WERI-Rb-1 (cell line): Measurements from ENCODE around the gene CASP8.

Experiments
- DNase-seq: peaks from one replicate; pipeline ENCODE4 v3.0.0-alpha.2; 2020
- H3K27ac ChIP-seq: fragments of 250-450 bp; sonication (Bioruptor Pico); 2 replicates; pipeline ENCODE4 v1.5.1; 2020; ENCODE audit warnings: mild to moderate bottlenecking, moderate library complexity
- H3K27me3 ChIP-seq: fragments of 250-450 bp; sonication (Bioruptor Pico); 2 replicates; pipeline ENCODE4 v1.5.1; 2021; ENCODE audit warnings: mild to moderate bottlenecking, low read depth, moderate library complexity; ENCODE audit not compliant: insufficient read depth, severe bottlenecking
- H3K36me3 ChIP-seq: fragments of 250-450 bp; sonication (Bioruptor Pico); 2 replicates; pipeline ENCODE4 v1.5.1; 2020; ENCODE audit warnings: mild to moderate bottlenecking, moderate library complexity
- H3K4me3 ChIP-seq: 2 replicates; pipeline ENCODE4 v1.5.1; 2011; ENCODE audit warnings: low read depth, mild to moderate bottlenecking, control low read depth, low read length
- H3K9me3 ChIP-seq: fragments of 250-450 bp; sonication (Bioruptor Pico); 2 replicates; pipeline ENCODE4 v1.5.1; 2021; ENCODE audit warnings: mild to moderate bottlenecking, moderate library complexity; ENCODE audit not compliant: severe bottlenecking
- CTCF ChIP-seq: IDR thresholded peaks from 2 replicates; pipeline ENCODE4 v1.5.1; 2011; ENCODE audit warnings: low read depth, mild to moderate bottlenecking, control low read depth, inconsistent platforms, low read length

CASP8 gene

GRCh38 chr2:201260302-201260800, at the start of gene CASP8:
Gene CASP8 (plus strand): TSS chr2:201260536. CDS start chr2:201266487, 5,951 bp downstream.
- no peaks in the 10 kb centered on the region for H3K27me3 ChIP-seq
- no peaks in the 10 kb centered on the region for H3K9me3 ChIP-seq
- TF ChIP-seq CTCF, result no peak
- H3K4me3 ChIP-seq, result no peak within 1 kb of the TSS
- no peak for DNase-seq
- no peaks in the 10 kb centered on the region for H3K36me3 ChIP-seq
- H3K27ac ChIP-seq, result no peak within 1 kb of the TSS

DNA sequence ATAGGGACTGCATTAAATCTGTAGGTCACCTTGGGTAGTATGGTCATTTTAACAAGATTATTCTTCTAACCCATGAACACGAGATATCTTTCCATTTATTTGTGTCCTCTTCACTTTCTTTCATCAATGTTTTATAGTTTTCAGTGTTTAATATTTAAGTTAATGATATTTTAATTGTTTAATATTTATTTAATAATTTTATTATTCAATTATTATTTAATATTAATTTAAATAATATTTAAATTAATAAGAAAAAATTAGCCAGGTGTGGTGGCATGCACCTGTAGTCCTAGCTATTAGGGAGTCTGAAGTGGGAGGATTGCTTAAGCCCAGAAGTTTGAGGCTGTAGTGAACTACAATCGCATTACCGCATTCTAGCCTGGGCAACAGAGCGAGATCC, 44.4 kb upstream of the CASP8 start:
- Histone ChIP-seq H3K4me3 (no peak overlapping the region), H3K36me3 (no peaks in the 10 kb centered on the region), H3K9me3 (no peaks in the 10 kb centered on the region), H3K27me3 (no peaks in the 10 kb centered on the region), H3K27ac (no peak overlapping the region)
- TF ChIP-seq CTCF, result no peak
- no peak for DNase-seq

DNA sequence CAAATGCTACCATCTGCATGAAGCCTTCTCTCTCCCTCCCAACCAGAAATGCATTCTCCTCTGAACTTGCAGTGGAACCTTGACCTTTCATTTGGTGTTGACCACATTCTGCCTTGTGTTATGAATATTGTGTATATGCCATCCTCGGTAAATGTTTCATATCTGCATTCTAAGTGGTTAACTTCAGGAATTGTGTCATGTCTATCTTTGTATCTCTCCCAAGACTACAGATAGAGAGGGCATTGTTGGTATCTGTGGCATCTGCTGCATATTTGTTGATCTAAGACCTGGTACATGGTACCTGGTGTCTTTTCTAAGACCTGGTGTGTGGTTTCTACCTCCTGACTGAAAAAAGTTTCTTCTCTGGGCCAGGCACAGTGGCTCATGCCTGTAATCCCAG, 43.4 kb upstream of the CASP8 start:
- DNase-seq, result no peak
- H3K4me3 ChIP-seq, result no peak overlapping the region
- no peaks in the 10 kb centered on the region for H3K27me3 ChIP-seq
- TF ChIP-seq CTCF, result no peak
- no peak overlapping the region for H3K27ac ChIP-seq
- H3K36me3 ChIP-seq, result no peaks in the 10 kb centered on the region
- no peaks in the 10 kb centered on the region for H3K9me3 ChIP-seq

GRCh38 chr2:201218780-201219179, 41.6 kb upstream of the CASP8 start:
- TF ChIP-seq CTCF, result no peak
- no peaks in the 10 kb centered on the region for H3K36me3 ChIP-seq
- no peaks in the 10 kb centered on the region for H3K9me3 ChIP-seq
- H3K27ac ChIP-seq, result no peak overlapping the region
- no peak overlapping the region for H3K4me3 ChIP-seq
- no peaks in the 10 kb centered on the region for H3K27me3 ChIP-seq
- no peak for DNase-seq

- H3K9me3 ChIP-seq, result no peaks in the 10 kb centered on the region
- no peaks in the 10 kb centered on the region for H3K27me3 ChIP-seq
- TF ChIP-seq CTCF, result no peak
- no peak overlapping the region for H3K27ac ChIP-seq
- no peak overlapping the region for H3K4me3 ChIP-seq
- DNase-seq, result no peak
- H3K36me3 ChIP-seq, result no peaks in the 10 kb centered on the region
Observed at GRCh38 chr2:201219328-201220096, 40.8 kb upstream of the CASP8 start.
